GM19463 (cell line): ENCODE data around the gene SCAMP5.
A peak's percentile ranks its signal among the peaks of the same experiment; 100 is the strongest.

Experiments used
- ATAC-seq: cut with Tn5 transposase; IDR thresholded peaks from one replicate; pipeline ENCODE4 v1.9.1; 2021; ENCODE audit warnings: mild to moderate bottlenecking, moderate library complexity; ENCODE audit not compliant: unreplicated experiment

The SCAMP5 gene

GRCh38 chr15:75021341-75021740 is 26.0 kb downstream of the SCAMP5 start:
- no peak for ATAC-seq

GRCh38 chr15:75022783-75023180 is 27.4 kb downstream of the SCAMP5 start:
- ATAC-seq = no peak

- ATAC-seq = peak; percentile 93
These were observed 28.0 kb downstream of the SCAMP5 start, which contains the start of gene PPCDC for GRCh38 chr15:75023181-75023871. TSS of gene PPCDC (plus strand) at chr15:75023590. CDS start at chr15:75028319, 4,729 bp downstream.

GRCh38 chr15:75023872-75024636 is 28.7 kb downstream of the SCAMP5 start:
- ATAC-seq = no peak

- no peak for ATAC-seq
These were observed 29.7 kb downstream of the SCAMP5 start for GRCh38 chr15:75025107-75025506.

GRCh38 chr15:75025548-75026260 is 30.3 kb downstream of the SCAMP5 start:
- no peak for ATAC-seq

- no peak for ATAC-seq
These were observed 32.2 kb downstream of the SCAMP5 start for GRCh38 chr15:75027551-75027950.

GRCh38 chr15:75028991-75029377 is 33.6 kb downstream of the SCAMP5 start:
- ATAC-seq = no peak

GRCh38 chr15:75029378-75030022 is 34.1 kb downstream of the SCAMP5 start:
- ATAC-seq = no peak

- ATAC-seq = no peak
These were observed 34.7 kb downstream of the SCAMP5 start for GRCh38 chr15:75030023-75030413.

- no peak for ATAC-seq
These were observed 35.1 kb downstream of the SCAMP5 start for GRCh38 chr15:75030424-75030823.

- ATAC-seq = no peak
These were observed 36.5 kb downstream of the SCAMP5 start for GRCh38 chr15:75031848-75032247.

GRCh38 chr15:75032395-75032794 is 37.0 kb downstream of the SCAMP5 start:
- no peak for ATAC-seq

GRCh38 chr15:75033809-75034208 is 38.4 kb downstream of the SCAMP5 start:
- no peak for ATAC-seq

- ATAC-seq = no peak
These were observed 39.3 kb downstream of the SCAMP5 start for GRCh38 chr15:75034615-75035014.

GRCh38 chr15:75036212-75036616 is 40.9 kb downstream of the SCAMP5 start:
- no peak for ATAC-seq

GRCh38 chr15:75037685-75038084 is 42.3 kb downstream of the SCAMP5 start:
- ATAC-seq = no peak

GRCh38 chr15:75038231-75038630 is 42.9 kb downstream of the SCAMP5 start:
- no peak for ATAC-seq

- ATAC-seq = peak; percentile 70
These were observed 47.6 kb downstream of the SCAMP5 start for GRCh38 chr15:75042730-75043508.

- ATAC-seq = peak; percentile 12
These were observed 48.3 kb downstream of the SCAMP5 start for GRCh38 chr15:75043509-75044257.
